Liver (tissue), 9 donors: ENCODE data around the gene CPLX4. TPM values are rescaled to one million over a fixed set of nuclear protein-coding genes. Genes with fewer than 3 reads are reported as not detected.
A peak's percentile ranks its signal among the peaks of the same experiment; 100 is the strongest.

Experiments used
- DNase-seq: peaks from one replicate; pipeline ENCODE4 v3.0.0-alpha.2; 2017; ENCODE audit warnings: low spot score
- H3K27ac ChIP-seq, 2 donors: one replicate each; pipeline ENCODE4 v1.7.0; 2013; ENCODE audit warnings: inconsistent platforms in 2 of 2, low read length in 2 of 2, control low read depth in 1 of 2, low read depth in 1 of 2, mild to moderate bottlenecking in 1 of 2
- H3K27me3 ChIP-seq, 4 donors: one replicate each; pipeline versions ENCODE4 v1.6.1 to v1.7.0; 2013; ENCODE audit warnings: low read length in 3 of 4, inconsistent platforms in 1 of 4, mild to moderate bottlenecking in 1 of 4, moderate library complexity in 1 of 4; ENCODE audit not compliant: control insufficient read depth in 4 of 4, insufficient read depth in 4 of 4
- H3K36me3 ChIP-seq, 4 donors: one replicate each; pipeline versions ENCODE4 v1.6.1 to v1.7.0; 2013; ENCODE audit warnings: low read length in 3 of 4, mild to moderate bottlenecking in 3 of 4, low read depth in 1 of 4, moderate library complexity in 1 of 4; ENCODE audit not compliant: control insufficient read depth in 4 of 4, insufficient read depth in 3 of 4
- H3K4me1 ChIP-seq, 4 donors: one replicate each; pipeline versions ENCODE4 v1.6.1 to v1.7.0; 2013; ENCODE audit warnings: low read length in 3 of 4, mild to moderate bottlenecking in 3 of 4, moderate library complexity in 1 of 4; ENCODE audit not compliant: control insufficient read depth in 4 of 4, insufficient read depth in 4 of 4
- H3K4me3 ChIP-seq, 3 donors: one replicate each; pipeline versions ENCODE4 v1.6.1 to v1.7.0; 2013; ENCODE audit warnings: low read length in 3 of 3, control low read depth in 1 of 3, low read depth in 1 of 3, mild to moderate bottlenecking in 1 of 3
- H3K9ac ChIP-seq, 2 donors: one replicate each; pipeline ENCODE4 v1.7.0; 2013; ENCODE audit warnings: low read length in 2 of 2, mild to moderate bottlenecking in 2 of 2, moderate library complexity in 2 of 2, control low read depth in 1 of 2, low read depth in 1 of 2
- H3K9me3 ChIP-seq, 4 donors: one replicate each; pipeline versions ENCODE4 v1.6.1 to v1.7.0; 2013; ENCODE audit warnings: low read length in 3 of 4; ENCODE audit not compliant: control insufficient read depth in 4 of 4
- EGR1 ChIP-seq, 2 donors: IDR thresholded peaks; 2 replicates each; pipeline ENCODE4 v1.6.1; 2016 to 2018; ENCODE audit warnings: antibody characterized with exemption in 2 of 2, low read depth in 2 of 2
- FOXA1 ChIP-seq: IDR thresholded peaks from 2 replicates; pipeline ENCODE4 v1.6.1; 2016; ENCODE audit warnings: antibody characterized with exemption
- FOXA2 ChIP-seq: IDR thresholded peaks from 2 replicates; pipeline ENCODE4 v1.6.1; 2016; ENCODE audit warnings: antibody characterized with exemption
- GABPA ChIP-seq, 2 donors: IDR thresholded peaks in 1 of 2; conservative IDR thresholded peaks in 1 of 2; 2 replicates each; pipeline ENCODE4 v1.6.1; 2016; ENCODE audit warnings: antibody characterized with exemption in 2 of 2, mild to moderate bottlenecking in 1 of 2, moderate library complexity in 1 of 2
- HNF4A ChIP-seq, 2 donors: conservative IDR thresholded peaks; 2 replicates each; pipeline ENCODE4 v1.6.1; 2016; ENCODE audit warnings: antibody characterized with exemption in 2 of 2, mild to moderate bottlenecking in 2 of 2
- HNF4G ChIP-seq: IDR thresholded peaks from 2 replicates; pipeline ENCODE4 v1.6.1; 2016; ENCODE audit warnings: antibody characterized with exemption
- JUND ChIP-seq, 2 donors: IDR thresholded peaks; 2 replicates each; pipeline ENCODE4 v1.6.1; 2016; ENCODE audit warnings: antibody characterized with exemption in 2 of 2
- NR2F2 ChIP-seq: IDR thresholded peaks from 2 replicates; pipeline ENCODE4 v1.6.1; 2016; ENCODE audit warnings: antibody characterized with exemption
- RXRA ChIP-seq, 2 donors: IDR thresholded peaks; 2 replicates each; pipeline ENCODE4 v1.6.1; 2017 to 2018; ENCODE audit warnings: antibody characterized with exemption in 2 of 2, mild to moderate bottlenecking in 1 of 2
- SP1 ChIP-seq: IDR thresholded peaks from 2 replicates; pipeline ENCODE4 v1.6.1; 2018; ENCODE audit warnings: antibody characterized with exemption, mild to moderate bottlenecking
- TAF1 ChIP-seq: conservative IDR thresholded peaks from 2 replicates; pipeline ENCODE4 v1.6.1; 2016; ENCODE audit warnings: antibody characterized with exemption, mild to moderate bottlenecking
- YY1 ChIP-seq: IDR thresholded peaks from 2 replicates; pipeline ENCODE4 v1.6.1; 2016; ENCODE audit warnings: antibody characterized with exemption, mild to moderate bottlenecking
- WGBS: extraction: QIAGEN DNeasy Blood & Tissue Kit; methylation state at CpG from one replicate; pipeline ENCODE4 v1.1.7; 2013; 5-methylcytosine and 5-hydroxymethylcytosine counted together
- polyA plus RNA-seq, 2 donors: library from polyadenylated mRNA; stranded (reverse) in 1 of 2; unstranded in 1 of 2; fragments of 200-250 nt in 1 of 2; fragments of >200 nt in 1 of 2; fragmentation: Nextera tagmentation in 1 of 2; extraction: Ambion mirVana in 1 of 2; gene quantifications; one replicate each; pipeline versions ENCODE4 v1.2.1 to v1.2.3, GENCODE V29; 2013 to 2015
- total RNA-seq, 2 donors: library from RNA; depleted of rRNA; stranded (reverse); fragments of >200 nt; gene quantifications; one replicate each; pipeline ENCODE4 v1.2.3, GENCODE V29; 2014
- TF ChIP-seq, protein P1 (sequence below): IDR thresholded peaks from 2 replicates; pipeline ENCODE4 v1.6.1; 2016; ENCODE audit warnings: antibody characterized with exemption
- TF ChIP-seq, protein P2 (sequence below): fragments of 150-350 bp; IDR thresholded peaks from 2 replicates; pipeline ENCODE4 v1.5.1; 2017; ENCODE audit warnings: improper control_type of control experiment, low read depth, low read length; ENCODE audit not compliant: missing input control
- TF ChIP-seq, protein P3 (sequence below): IDR thresholded peaks from 2 replicates; pipeline ENCODE4 v1.6.1; 2016; ENCODE audit warnings: antibody characterized with exemption
- TF ChIP-seq, protein P4 (sequence below): IDR thresholded peaks from 2 replicates; pipeline ENCODE4 v1.6.1; 2016; ENCODE audit warnings: antibody characterized with exemption
- TF ChIP-seq, protein P5 (sequence below): IDR thresholded peaks from 2 replicates; pipeline ENCODE4 v1.6.1; 2016; ENCODE audit warnings: antibody characterized with exemption, mild to moderate bottlenecking
- donor health status: healthy.
- donor health status: healthy.
- donor health status: healthy.
- donor health status: healthy.
- donor health status: healthy.

CPLX4 gene
- total and polyA plus RNA-seq, 4 donors = not detected

DNA sequence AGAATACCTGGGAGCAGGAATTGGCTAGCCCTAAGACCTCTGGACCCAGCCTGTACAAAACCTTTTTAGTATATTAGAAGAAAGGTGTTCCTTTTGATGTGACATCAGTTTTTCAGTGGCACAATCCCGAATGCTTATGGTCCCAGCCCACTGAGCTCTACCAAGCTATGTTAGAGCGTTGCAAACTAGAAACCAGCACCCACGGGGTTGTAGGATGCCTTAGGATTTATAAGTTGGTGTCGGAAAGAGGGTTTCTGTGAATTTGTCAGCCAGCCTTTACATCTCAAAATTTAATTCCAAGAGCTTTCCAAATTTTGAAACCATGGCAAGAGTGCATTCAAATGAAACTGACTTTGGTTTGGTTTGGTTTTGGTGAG is 41.1 kb upstream of the CPLX4 start:
- Histone ChIP-seq H3K9me3 (no peaks in the 10 kb centered on the region), H3K36me3 (peaks cover 0 to 12% (median 9%) of the 10 kb centered on the region in 4 donors), H3K27ac (peak overlapping the region in 1 of 2 donors; percentile 97), H3K4me1 (peaks cover 4 to 15% (median 7%) of the 10 kb centered on the region in 4 donors), H3K4me3 (peak overlapping the region; percentile 51 to 80 (median 69)), H3K27me3 (no peaks in the 10 kb centered on the region), H3K9ac (no peak overlapping the region)
- no peak for DNase-seq
- 9% methylated on average over 4 of the region's 4 CpGs for WGBS
- TF ChIP-seq JUND (IDR thresholded peaks at IDR 0.05) (no peak), FOXA2 (no peak), RXRA (IDR thresholded peaks at IDR 0.05) (no peak), EGR1 (IDR thresholded peaks at IDR 0.05; ENCODE audit: low read depth in 2 of 2) (no peak), SP1 (no peak), GABPA (IDR thresholded peaks at IDR 0.05 in 1 of 2, conservative IDR thresholded peaks at IDR 0.05 in 1 of 2) (no peak), YY1 (no peak), NR2F2 (no peak), FOXA1 (no peak), HNF4G (no peak), TAF1 (no peak)
- TF ChIP-seq, protein P1, sequence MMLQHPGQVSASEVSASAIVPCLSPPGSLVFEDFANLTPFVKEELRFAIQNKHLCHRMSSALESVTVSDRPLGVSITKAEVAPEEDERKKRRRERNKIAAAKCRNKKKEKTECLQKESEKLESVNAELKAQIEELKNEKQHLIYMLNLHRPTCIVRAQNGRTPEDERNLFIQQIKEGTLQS = no peak
- TF ChIP-seq, protein P2, sequence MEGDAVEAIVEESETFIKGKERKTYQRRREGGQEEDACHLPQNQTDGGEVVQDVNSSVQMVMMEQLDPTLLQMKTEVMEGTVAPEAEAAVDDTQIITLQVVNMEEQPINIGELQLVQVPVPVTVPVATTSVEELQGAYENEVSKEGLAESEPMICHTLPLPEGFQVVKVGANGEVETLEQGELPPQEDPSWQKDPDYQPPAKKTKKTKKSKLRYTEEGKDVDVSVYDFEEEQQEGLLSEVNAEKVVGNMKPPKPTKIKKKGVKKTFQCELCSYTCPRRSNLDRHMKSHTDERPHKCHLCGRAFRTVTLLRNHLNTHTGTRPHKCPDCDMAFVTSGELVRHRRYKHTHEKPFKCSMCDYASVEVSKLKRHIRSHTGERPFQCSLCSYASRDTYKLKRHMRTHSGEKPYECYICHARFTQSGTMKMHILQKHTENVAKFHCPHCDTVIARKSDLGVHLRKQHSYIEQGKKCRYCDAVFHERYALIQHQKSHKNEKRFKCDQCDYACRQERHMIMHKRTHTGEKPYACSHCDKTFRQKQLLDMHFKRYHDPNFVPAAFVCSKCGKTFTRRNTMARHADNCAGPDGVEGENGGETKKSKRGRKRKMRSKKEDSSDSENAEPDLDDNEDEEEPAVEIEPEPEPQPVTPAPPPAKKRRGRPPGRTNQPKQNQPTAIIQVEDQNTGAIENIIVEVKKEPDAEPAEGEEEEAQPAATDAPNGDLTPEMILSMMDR = no peak
- TF ChIP-seq, protein P3, sequence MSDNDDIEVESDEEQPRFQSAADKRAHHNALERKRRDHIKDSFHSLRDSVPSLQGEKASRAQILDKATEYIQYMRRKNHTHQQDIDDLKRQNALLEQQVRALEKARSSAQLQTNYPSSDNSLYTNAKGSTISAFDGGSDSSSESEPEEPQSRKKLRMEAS = no peak
- TF ChIP-seq, protein P4, sequence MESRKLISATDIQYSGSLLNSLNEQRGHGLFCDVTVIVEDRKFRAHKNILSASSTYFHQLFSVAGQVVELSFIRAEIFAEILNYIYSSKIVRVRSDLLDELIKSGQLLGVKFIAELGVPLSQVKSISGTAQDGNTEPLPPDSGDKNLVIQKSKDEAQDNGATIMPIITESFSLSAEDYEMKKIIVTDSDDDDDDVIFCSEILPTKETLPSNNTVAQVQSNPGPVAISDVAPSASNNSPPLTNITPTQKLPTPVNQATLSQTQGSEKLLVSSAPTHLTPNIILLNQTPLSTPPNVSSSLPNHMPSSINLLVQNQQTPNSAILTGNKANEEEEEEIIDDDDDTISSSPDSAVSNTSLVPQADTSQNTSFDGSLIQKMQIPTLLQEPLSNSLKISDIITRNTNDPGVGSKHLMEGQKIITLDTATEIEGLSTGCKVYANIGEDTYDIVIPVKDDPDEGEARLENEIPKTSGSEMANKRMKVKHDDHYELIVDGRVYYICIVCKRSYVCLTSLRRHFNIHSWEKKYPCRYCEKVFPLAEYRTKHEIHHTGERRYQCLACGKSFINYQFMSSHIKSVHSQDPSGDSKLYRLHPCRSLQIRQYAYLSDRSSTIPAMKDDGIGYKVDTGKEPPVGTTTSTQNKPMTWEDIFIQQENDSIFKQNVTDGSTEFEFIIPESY = no peak

DNA sequence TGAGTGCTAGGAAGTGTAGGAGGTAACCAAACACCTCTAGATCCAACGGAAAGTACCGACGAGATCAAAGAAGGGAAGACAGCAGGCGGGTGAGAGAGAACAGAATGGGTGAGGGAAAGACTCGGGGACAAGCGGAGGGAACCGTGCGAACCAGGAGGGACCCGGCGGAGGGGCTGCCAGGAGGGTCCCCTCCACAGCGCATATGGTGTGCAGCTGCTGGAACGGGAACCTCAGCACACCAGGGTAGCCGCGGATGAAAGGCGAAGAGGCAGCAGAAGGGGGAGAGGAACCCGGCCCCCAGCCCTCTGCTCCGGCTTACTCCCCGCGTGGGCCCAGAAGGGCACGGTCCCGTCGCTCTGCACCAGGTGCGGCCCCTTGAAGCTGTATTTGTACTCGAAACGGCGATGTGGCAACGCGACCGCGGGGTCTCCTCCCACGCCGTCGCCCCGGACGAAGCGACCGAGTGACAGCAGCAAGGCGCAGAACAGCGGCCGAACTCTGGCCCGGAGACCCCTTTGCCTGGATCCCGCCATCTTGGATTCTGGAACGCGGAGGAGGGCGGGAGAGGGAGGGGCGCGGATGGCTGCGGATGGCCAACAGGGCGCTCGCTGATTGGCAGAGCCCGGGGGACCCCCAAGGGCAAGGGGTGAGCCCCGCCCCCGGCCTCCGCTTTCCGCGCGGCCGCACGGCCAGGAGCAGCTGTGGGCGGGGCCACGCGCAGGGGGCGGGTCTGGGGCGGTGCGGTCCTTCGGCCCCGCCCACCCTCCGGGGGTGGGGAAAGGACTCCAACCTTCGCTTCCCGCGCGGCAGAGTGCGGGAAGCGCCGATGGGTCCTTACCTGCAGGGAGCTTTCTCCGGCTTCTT is 40.5 kb upstream of the CPLX4 start, which contains the start of gene LMAN1:
TSS of gene LMAN1 (minus strand) at position 554 of the 864 bp plus-strand sequence. CDS start at position 533, 21 bp downstream.
- Histone ChIP-seq H3K27ac (peak within 1 kb of the TSS; percentile 97 to 98), H3K4me3 (peak within 1 kb of the TSS; percentile 80 to 99 (median 90)), H3K36me3 (peaks cover 0 to 18% (median 15%) of the 10 kb centered on the region in 4 donors), H3K9ac (peak within 1 kb of the TSS; percentile 97 to 98), H3K27me3 (no peaks in the 10 kb centered on the region), H3K4me1 (peaks cover 4 to 15% (median 7%) of the 10 kb centered on the region in 4 donors), H3K9me3 (no peaks in the 10 kb centered on the region)
- peak; percentile 95 for DNase-seq
- WGBS = under 1% methylated on average over 76 of the region's 76 CpGs
- TF ChIP-seq EGR1 (IDR thresholded peaks at IDR 0.05; ENCODE audit: low read depth in 2 of 2) (no peak), NR2F2 (peak; percentile 26), HNF4A (conservative IDR thresholded peaks at IDR 0.05) (peak in 1 of 2 donors; percentile 11), SP1 (peak; percentile 56), YY1 (peak; percentile 99)
- TF ChIP-seq, protein P5, sequence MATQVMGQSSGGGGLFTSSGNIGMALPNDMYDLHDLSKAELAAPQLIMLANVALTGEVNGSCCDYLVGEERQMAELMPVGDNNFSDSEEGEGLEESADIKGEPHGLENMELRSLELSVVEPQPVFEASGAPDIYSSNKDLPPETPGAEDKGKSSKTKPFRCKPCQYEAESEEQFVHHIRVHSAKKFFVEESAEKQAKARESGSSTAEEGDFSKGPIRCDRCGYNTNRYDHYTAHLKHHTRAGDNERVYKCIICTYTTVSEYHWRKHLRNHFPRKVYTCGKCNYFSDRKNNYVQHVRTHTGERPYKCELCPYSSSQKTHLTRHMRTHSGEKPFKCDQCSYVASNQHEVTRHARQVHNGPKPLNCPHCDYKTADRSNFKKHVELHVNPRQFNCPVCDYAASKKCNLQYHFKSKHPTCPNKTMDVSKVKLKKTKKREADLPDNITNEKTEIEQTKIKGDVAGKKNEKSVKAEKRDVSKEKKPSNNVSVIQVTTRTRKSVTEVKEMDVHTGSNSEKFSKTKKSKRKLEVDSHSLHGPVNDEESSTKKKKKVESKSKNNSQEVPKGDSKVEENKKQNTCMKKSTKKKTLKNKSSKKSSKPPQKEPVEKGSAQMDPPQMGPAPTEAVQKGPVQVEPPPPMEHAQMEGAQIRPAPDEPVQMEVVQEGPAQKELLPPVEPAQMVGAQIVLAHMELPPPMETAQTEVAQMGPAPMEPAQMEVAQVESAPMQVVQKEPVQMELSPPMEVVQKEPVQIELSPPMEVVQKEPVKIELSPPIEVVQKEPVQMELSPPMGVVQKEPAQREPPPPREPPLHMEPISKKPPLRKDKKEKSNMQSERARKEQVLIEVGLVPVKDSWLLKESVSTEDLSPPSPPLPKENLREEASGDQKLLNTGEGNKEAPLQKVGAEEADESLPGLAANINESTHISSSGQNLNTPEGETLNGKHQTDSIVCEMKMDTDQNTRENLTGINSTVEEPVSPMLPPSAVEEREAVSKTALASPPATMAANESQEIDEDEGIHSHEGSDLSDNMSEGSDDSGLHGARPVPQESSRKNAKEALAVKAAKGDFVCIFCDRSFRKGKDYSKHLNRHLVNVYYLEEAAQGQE = peak; percentile 56
- TF ChIP-seq, protein P2 = no peak
- TF ChIP-seq, protein P1 = no peak
